SK-N-SH (cell line): ENCODE measurements around the gene FBXW8.

Source experiments
- ELF1 ChIP-seq: IDR thresholded peaks from 2 replicates; pipeline ENCODE4 v1.4.0; 2012
- RAD21 ChIP-seq: IDR thresholded peaks from 2 replicates; pipeline ENCODE4 v1.6.1; 2012; ENCODE audit warnings: mild to moderate bottlenecking, low read length
- TF ChIP-seq, protein P1 (sequence below): fragments of 200-600 bp; sonication (generic); IDR thresholded peaks from 2 replicates; pipeline ENCODE4 v1.6.1; 2017; ENCODE audit warnings: antibody characterized with exemption, mild to moderate bottlenecking, moderate library complexity

- TF ChIP-seq RAD21 (no peak), ELF1 (no peak)
- TF ChIP-seq, protein P1, sequence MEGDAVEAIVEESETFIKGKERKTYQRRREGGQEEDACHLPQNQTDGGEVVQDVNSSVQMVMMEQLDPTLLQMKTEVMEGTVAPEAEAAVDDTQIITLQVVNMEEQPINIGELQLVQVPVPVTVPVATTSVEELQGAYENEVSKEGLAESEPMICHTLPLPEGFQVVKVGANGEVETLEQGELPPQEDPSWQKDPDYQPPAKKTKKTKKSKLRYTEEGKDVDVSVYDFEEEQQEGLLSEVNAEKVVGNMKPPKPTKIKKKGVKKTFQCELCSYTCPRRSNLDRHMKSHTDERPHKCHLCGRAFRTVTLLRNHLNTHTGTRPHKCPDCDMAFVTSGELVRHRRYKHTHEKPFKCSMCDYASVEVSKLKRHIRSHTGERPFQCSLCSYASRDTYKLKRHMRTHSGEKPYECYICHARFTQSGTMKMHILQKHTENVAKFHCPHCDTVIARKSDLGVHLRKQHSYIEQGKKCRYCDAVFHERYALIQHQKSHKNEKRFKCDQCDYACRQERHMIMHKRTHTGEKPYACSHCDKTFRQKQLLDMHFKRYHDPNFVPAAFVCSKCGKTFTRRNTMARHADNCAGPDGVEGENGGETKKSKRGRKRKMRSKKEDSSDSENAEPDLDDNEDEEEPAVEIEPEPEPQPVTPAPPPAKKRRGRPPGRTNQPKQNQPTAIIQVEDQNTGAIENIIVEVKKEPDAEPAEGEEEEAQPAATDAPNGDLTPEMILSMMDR = no peak
Observed at GRCh38 chr12:116880817-116881324, 29.9 kb upstream of the FBXW8 start.
